ENCODE data around the gene THAP8. TPM values are rescaled to one million over a fixed set of nuclear protein-coding genes. Genes with fewer than 3 reads are reported as not detected.

Gene THAP8
- total RNA-seq, 1 experiment from 2014 or later, result 4.6 TPM

- Histone ChIP-seq H3K4me3 (ENCODE audit: low read depth, low read length, poor library complexity, severe bottlenecking) (peak overlapping the region; percentile 44), H3K4me1 (ENCODE audit: insufficient read depth, low read length, poor library complexity, severe bottlenecking) (peaks cover 4% of the 10 kb centered on the region), H3K36me3 (ENCODE audit: insufficient read depth, low read length, poor library complexity, severe bottlenecking) (no peaks in the 10 kb centered on the region), H3K9me3 (ENCODE audit: low read depth, low read length, poor library complexity, severe bottlenecking) (no peaks in the 10 kb centered on the region), H3K27me3 (replicated peaks; ENCODE audit: insufficient read depth, low read depth, low read length, poor library complexity) (no peaks in the 10 kb centered on the region), H3K27ac (ENCODE audit: low read depth, low read length, poor library complexity, severe bottlenecking) (peak overlapping the region; percentile 56)
- no peak for DNase-seq (ENCODE audit: low spot score)
- TF ChIP-seq CTCF (conservative IDR thresholded peaks at IDR 0.05; ENCODE audit: low read depth, low read length) (no peak), EZH2 (IDR thresholded peaks at IDR 0.05; ENCODE audit: borderline replicate concordance, low read depth, low read length, poor library complexity, severe bottlenecking) (no peak)
- ChIA-PET CTCF (no interaction called here), POLR2A (ENCODE audit: low non-redundant PET) (no interaction called here)
- intact Hi-C loops (cut with micrococcal nuclease; ENCODE audit: unreplicated experiment), result no loop called here
- no TSS peak for BruUV-seq (replicated peaks)
These were observed 44.3 kb downstream of the THAP8 start for GRCh38 chr19:36009633-36010379.

- CTCF ChIA-PET, result no interaction called here
- Histone ChIP-seq H3K9me3 (ENCODE audit: low read depth, low read length, poor library complexity, severe bottlenecking) (no peaks in the 10 kb centered on the region), H3K27ac (ENCODE audit: low read depth, low read length, poor library complexity, severe bottlenecking) (peak overlapping the region; percentile 56), H3K36me3 (ENCODE audit: insufficient read depth, low read length, poor library complexity, severe bottlenecking) (no peaks in the 10 kb centered on the region), H3K27me3 (replicated peaks; ENCODE audit: insufficient read depth, low read depth, low read length, poor library complexity) (no peaks in the 10 kb centered on the region), H3K4me1 (ENCODE audit: insufficient read depth, low read length, poor library complexity, severe bottlenecking) (no peaks in the 10 kb centered on the region), H3K4me3 (ENCODE audit: low read depth, low read length, poor library complexity, severe bottlenecking) (peak overlapping the region; percentile 44)
- intact Hi-C loops (cut with micrococcal nuclease; ENCODE audit: unreplicated experiment), result no loop called here
- BruUV-seq (replicated peaks), result no TSS peak
- DNase-seq (ENCODE audit: low spot score), result peak; percentile 65
- TF ChIP-seq EZH2 (IDR thresholded peaks at IDR 0.05; ENCODE audit: borderline replicate concordance, low read depth, low read length, poor library complexity, severe bottlenecking), result no peak
- no peak for TF ChIP-seq CTCF (conservative IDR thresholded peaks at IDR 0.05; ENCODE audit: low read depth, low read length)
- POLR2A ChIA-PET (ENCODE audit: low non-redundant PET), result no interaction called here
These were observed 44.9 kb downstream of the THAP8 start for GRCh38 chr19:36009220-36009619.

- H3K27ac ChIP-seq (ENCODE audit: low read depth, low read length, poor library complexity, severe bottlenecking), result peak within 1 kb of the TSS; percentile 56
- BruUV-seq (replicated peaks), result no TSS peak
- intact Hi-C loops (cut with micrococcal nuclease; ENCODE audit: unreplicated experiment), result no loop called here
These were observed 45.6 kb downstream of the THAP8 start, which contains the start of gene SYNE4 for GRCh38 chr19:36008336-36008978. TSS of gene SYNE4 (minus strand) at chr19:36008813. CDS start at chr19:36008681, 132 bp downstream.

More at GRCh38 chr19:36008336-36008978, 45.6 kb downstream of the THAP8 start, which contains the start of gene SYNE4:
- no peak for DNase-seq (ENCODE audit: low spot score)
- POLR2A ChIA-PET (ENCODE audit: low non-redundant PET), result no interaction called here
- peak within 1 kb of the TSS; percentile 44 for H3K4me3 ChIP-seq (ENCODE audit: low read depth, low read length, poor library complexity, severe bottlenecking)
- TF ChIP-seq CTCF (conservative IDR thresholded peaks at IDR 0.05; ENCODE audit: low read depth, low read length) (no peak), EZH2 (IDR thresholded peaks at IDR 0.05; ENCODE audit: borderline replicate concordance, low read depth, low read length, poor library complexity, severe bottlenecking) (no peak)
- no peaks in the 10 kb centered on the region for H3K36me3 ChIP-seq (ENCODE audit: insufficient read depth, low read length, poor library complexity, severe bottlenecking)
- no peaks in the 10 kb centered on the region for H3K9me3 ChIP-seq (ENCODE audit: low read depth, low read length, poor library complexity, severe bottlenecking)
- H3K27me3 ChIP-seq (replicated peaks; ENCODE audit: insufficient read depth, low read depth, low read length, poor library complexity), result no peaks in the 10 kb centered on the region
- CTCF ChIA-PET, result no interaction called here
- H3K4me1 ChIP-seq (ENCODE audit: insufficient read depth, low read length, poor library complexity, severe bottlenecking), result no peaks in the 10 kb centered on the region

Measured in A673 (cell line).